Activated B cell treated with CpG ODN at 0.5 μM for 24 hours (primary cell): ENCODE data around the gene PALLD. TPM values are rescaled to one million over a fixed set of nuclear protein-coding genes. Genes with fewer than 3 reads are reported as not detected.

Source experiments
- ATAC-seq: fragments of 200-7000 bp; cut with Tn5 transposase; one replicate; pipeline ENCODE4 v1.10.0; 2021; ENCODE audit warnings: low read depth, mild to moderate bottlenecking, moderate library complexity
- CTCF ChIA-PET: fragments of 350-600 bp; sonication (Branson Sonifier 250); formaldehyde crosslinking; loops from one replicate; lab custom pipeline; 2021; ENCODE audit warnings: antibody characterized with exemption; lab: Charles Lee
- POLR2A ChIA-PET: fragments of 350-600 bp; sonication (Branson Sonifier 250); formaldehyde crosslinking; loops from one replicate; lab custom pipeline; 2021; ENCODE audit warnings: antibody characterized with exemption; lab: Charles Lee
- DNase-seq: peaks from one replicate; pipeline ENCODE4 v3.0.0; 2022
- H3K27ac Mint-ChIP-seq: one replicate; pipeline ENCODE4 v1.8.0; 2020; ENCODE audit warnings: mixed read lengths
- H3K27me3 Mint-ChIP-seq: one replicate; pipeline ENCODE4 v1.8.0; 2021; ENCODE audit warnings: mixed read lengths
- H3K36me3 Mint-ChIP-seq: one replicate; pipeline ENCODE4 v1.8.0; 2021; ENCODE audit warnings: low read depth, mixed read lengths
- H3K4me1 Mint-ChIP-seq: one replicate; pipeline ENCODE4 v1.8.0; 2021; ENCODE audit warnings: mixed read lengths
- H3K4me3 Mint-ChIP-seq: one replicate; pipeline ENCODE4 v1.8.0; 2020; ENCODE audit warnings: mild to moderate bottlenecking, mixed read lengths
- H3K9me3 Mint-ChIP-seq: one replicate; pipeline ENCODE4 v1.8.0; 2020; ENCODE audit warnings: mixed read lengths
- CTCF ChIP-seq: fragments of 200-600 bp; IDR thresholded peaks from one replicate; pipeline ENCODE4 v1.8.0; 2022; ENCODE audit warnings: antibody characterized with exemption, mild to moderate bottlenecking
- intact Hi-C: fragments of 100-400 bp; cut with micrococcal nuclease; formaldehyde crosslinking; loops from one replicate; pipeline ENCODE4 v1.15.1; 2024
- total RNA-seq: library from RNA; stranded (reverse); gene quantifications from 2 replicates; pipeline ENCODE4 v1.2.3, GENCODE V29; 2022

Gene PALLD
- total RNA-seq, 1 donor from 2014 or later, result 0.44 TPM

- H3K36me3 Mint-ChIP-seq, result no peaks in the 10 kb centered on the region
- no peak overlapping the region for H3K27ac Mint-ChIP-seq
- peaks cover 3% of the 10 kb centered on the region for H3K4me1 Mint-ChIP-seq
- no peak for ATAC-seq
- no peak for TF ChIP-seq CTCF
- no peak overlapping the region for H3K4me3 Mint-ChIP-seq
- DNase-seq, result no peak
- no peaks in the 10 kb centered on the region for H3K9me3 Mint-ChIP-seq
- ChIA-PET POLR2A (no interaction called here), CTCF (no interaction called here)
- peaks cover 16% of the 10 kb centered on the region for H3K27me3 Mint-ChIP-seq
- intact Hi-C loops, result no loop called here
These were observed 139.8 kb downstream of the PALLD start for GRCh38 chr4:168636506-168637196.

GRCh38 chr4:168637872-168638756 lies 141.3 kb downstream of the PALLD start:
- TF ChIP-seq CTCF, result no peak
- Mint-ChIP-seq H3K27ac (no peak overlapping the region), H3K27me3 (peaks cover 13% of the 10 kb centered on the region), H3K4me1 (no peaks in the 10 kb centered on the region), H3K36me3 (no peaks in the 10 kb centered on the region), H3K9me3 (no peaks in the 10 kb centered on the region), H3K4me3 (no peak overlapping the region)
- no peak for DNase-seq
- no peak for ATAC-seq
- ChIA-PET POLR2A (no interaction called here), CTCF (no interaction called here)
- intact Hi-C loops, result no loop called here

- no peak overlapping the region for H3K4me3 Mint-ChIP-seq
- no peak for TF ChIP-seq CTCF
- DNase-seq (no peak), ATAC-seq (no peak)
- H3K9me3 Mint-ChIP-seq, result no peaks in the 10 kb centered on the region
- ChIA-PET CTCF (interaction anchor here (0.7 kb wide), 1 partner anchor 227 kb away, joined by 3 read pairs; no protein-coding TSS in a partner anchor), POLR2A (no interaction called here)
- intact Hi-C loops, result no loop called here
- H3K4me1 Mint-ChIP-seq, result no peaks in the 10 kb centered on the region
- peaks cover 6% of the 10 kb centered on the region for H3K27me3 Mint-ChIP-seq
- no peak overlapping the region for H3K27ac Mint-ChIP-seq
- H3K36me3 Mint-ChIP-seq, result no peaks in the 10 kb centered on the region
These were observed 143.1 kb downstream of the PALLD start for GRCh38 chr4:168639914-168640313.

- no peak for DNase-seq
- Mint-ChIP-seq H3K9me3 (no peaks in the 10 kb centered on the region), H3K27ac (no peak overlapping the region), H3K4me1 (no peaks in the 10 kb centered on the region), H3K27me3 (peaks cover 4% of the 10 kb centered on the region), H3K4me3 (no peak overlapping the region), H3K36me3 (no peaks in the 10 kb centered on the region)
- TF ChIP-seq CTCF, result no peak
- POLR2A ChIA-PET, result no interaction called here
- ATAC-seq, result no peak
- CTCF ChIA-PET, result no interaction called here
- intact Hi-C loops, result no loop called here
These were observed 144.9 kb downstream of the PALLD start for GRCh38 chr4:168641811-168642140.

GRCh38 chr4:168642591-168642990 lies 145.7 kb downstream of the PALLD start:
- H3K27me3 Mint-ChIP-seq, result peaks cover 4% of the 10 kb centered on the region
- H3K27ac Mint-ChIP-seq, result no peak overlapping the region
- H3K4me1 Mint-ChIP-seq, result no peaks in the 10 kb centered on the region
- no peak overlapping the region for H3K4me3 Mint-ChIP-seq
- H3K9me3 Mint-ChIP-seq, result no peaks in the 10 kb centered on the region
- no peak for ATAC-seq
- CTCF ChIA-PET, result no interaction called here
- no peaks in the 10 kb centered on the region for H3K36me3 Mint-ChIP-seq
- intact Hi-C loops, result no loop called here
- no peak for DNase-seq
- no peak for TF ChIP-seq CTCF
- POLR2A ChIA-PET, result no interaction called here
